WTC11 (cell line): Measurements from ENCODE around the gene FUT2.

Experiments used
- CREB1 ChIP-seq: sonication (generic); formaldehyde crosslinking; IDR thresholded peaks from 2 replicates; pipeline ENCODE4 v1.8.0; 2023; ENCODE audit warnings: mild to moderate bottlenecking, missing genetic modification reagents
- CTCF ChIP-seq: fragments of 200-600 bp; IDR thresholded peaks from 2 replicates; pipeline ENCODE4 v1.8.0; 2022; ENCODE audit warnings: antibody characterized with exemption
- TCF7 ChIP-seq: sonication (generic); formaldehyde crosslinking; IDR thresholded peaks from 2 replicates; pipeline ENCODE4 v1.8.0; 2022; ENCODE audit warnings: mild to moderate bottlenecking, low read depth, missing genetic modification reagents, moderate library complexity
- ZNF219 ChIP-seq: sonication (generic); formaldehyde crosslinking; IDR thresholded peaks from 2 replicates; pipeline ENCODE4 v1.8.0; 2023; ENCODE audit warnings: missing genetic modification reagents, mild to moderate bottlenecking, borderline replicate concordance
- ZNF263 ChIP-seq: sonication (generic); formaldehyde crosslinking; IDR thresholded peaks from 2 replicates; pipeline ENCODE4 v1.8.1; 2022; ENCODE audit warnings: low read depth, mild to moderate bottlenecking, moderate library complexity, missing genetic modification reagents
- TF ChIP-seq, protein P1 (sequence below): sonication (generic); formaldehyde crosslinking; IDR thresholded peaks from 2 replicates; pipeline ENCODE4 v1.8.0; 2022; ENCODE audit warnings: missing genetic modification reagents
- TF ChIP-seq, protein P2 (sequence below): fragments of 250-450 bp; sonication (Bioruptor Pico); IDR thresholded peaks from 2 replicates; pipeline ENCODE4 v1.9.0; 2021; ENCODE audit warnings: mild to moderate bottlenecking
- TF ChIP-seq, protein P3 (sequence below): sonication (generic); formaldehyde crosslinking; IDR thresholded peaks from 2 replicates; pipeline ENCODE4 v1.8.1; 2022; ENCODE audit warnings: low read depth, missing genetic modification reagents, borderline replicate concordance
- TF ChIP-seq, protein P4 (sequence below): sonication (generic); formaldehyde crosslinking; conservative IDR thresholded peaks from 2 replicates; pipeline ENCODE4 v1.8.1; 2022; ENCODE audit warnings: mild to moderate bottlenecking, missing genetic modification reagents

DNA sequence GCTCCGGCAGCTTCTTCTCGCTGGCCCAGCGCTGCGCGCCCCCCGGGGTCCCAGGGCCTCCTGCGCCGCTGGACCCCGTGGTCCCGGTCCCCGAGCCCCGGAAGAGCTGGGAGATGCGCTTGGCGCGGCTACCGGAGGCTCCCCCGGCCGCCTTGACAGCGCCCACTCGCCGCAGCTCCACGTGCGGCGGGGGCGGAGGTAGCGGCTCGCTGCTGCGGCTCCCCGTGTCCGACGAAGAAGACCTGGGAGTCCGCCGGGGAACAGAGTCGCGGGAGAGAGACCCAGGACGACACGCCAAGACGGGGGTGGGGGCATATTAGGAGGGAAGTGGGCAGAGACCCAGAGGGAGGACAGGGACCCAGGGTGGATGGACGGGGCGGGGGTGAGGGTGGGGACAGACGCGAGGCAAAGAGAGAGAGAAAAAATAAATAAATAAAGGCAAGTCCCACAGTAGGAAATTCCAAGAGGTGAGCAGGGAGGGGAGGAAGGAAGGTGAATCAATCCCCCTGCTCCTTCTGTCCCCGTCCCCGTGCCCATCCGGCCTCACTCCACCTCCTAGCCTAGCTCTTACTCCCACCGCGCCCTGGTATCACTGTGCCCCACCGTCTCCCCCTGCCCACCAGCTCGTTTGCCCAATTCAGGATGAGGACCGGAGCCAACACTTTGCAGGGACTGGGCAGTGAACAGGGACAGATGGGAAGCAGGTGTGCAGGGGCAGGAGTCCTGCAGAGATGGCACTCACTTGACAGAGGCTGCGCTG is 43.8 kb downstream of the FUT2 start:
- TF ChIP-seq ZNF219: no peak
- TF ChIP-seq CTCF: no peak
- no peak for TF ChIP-seq TCF7 (CRISPR knock-in tag)
- TF ChIP-seq, protein P1, sequence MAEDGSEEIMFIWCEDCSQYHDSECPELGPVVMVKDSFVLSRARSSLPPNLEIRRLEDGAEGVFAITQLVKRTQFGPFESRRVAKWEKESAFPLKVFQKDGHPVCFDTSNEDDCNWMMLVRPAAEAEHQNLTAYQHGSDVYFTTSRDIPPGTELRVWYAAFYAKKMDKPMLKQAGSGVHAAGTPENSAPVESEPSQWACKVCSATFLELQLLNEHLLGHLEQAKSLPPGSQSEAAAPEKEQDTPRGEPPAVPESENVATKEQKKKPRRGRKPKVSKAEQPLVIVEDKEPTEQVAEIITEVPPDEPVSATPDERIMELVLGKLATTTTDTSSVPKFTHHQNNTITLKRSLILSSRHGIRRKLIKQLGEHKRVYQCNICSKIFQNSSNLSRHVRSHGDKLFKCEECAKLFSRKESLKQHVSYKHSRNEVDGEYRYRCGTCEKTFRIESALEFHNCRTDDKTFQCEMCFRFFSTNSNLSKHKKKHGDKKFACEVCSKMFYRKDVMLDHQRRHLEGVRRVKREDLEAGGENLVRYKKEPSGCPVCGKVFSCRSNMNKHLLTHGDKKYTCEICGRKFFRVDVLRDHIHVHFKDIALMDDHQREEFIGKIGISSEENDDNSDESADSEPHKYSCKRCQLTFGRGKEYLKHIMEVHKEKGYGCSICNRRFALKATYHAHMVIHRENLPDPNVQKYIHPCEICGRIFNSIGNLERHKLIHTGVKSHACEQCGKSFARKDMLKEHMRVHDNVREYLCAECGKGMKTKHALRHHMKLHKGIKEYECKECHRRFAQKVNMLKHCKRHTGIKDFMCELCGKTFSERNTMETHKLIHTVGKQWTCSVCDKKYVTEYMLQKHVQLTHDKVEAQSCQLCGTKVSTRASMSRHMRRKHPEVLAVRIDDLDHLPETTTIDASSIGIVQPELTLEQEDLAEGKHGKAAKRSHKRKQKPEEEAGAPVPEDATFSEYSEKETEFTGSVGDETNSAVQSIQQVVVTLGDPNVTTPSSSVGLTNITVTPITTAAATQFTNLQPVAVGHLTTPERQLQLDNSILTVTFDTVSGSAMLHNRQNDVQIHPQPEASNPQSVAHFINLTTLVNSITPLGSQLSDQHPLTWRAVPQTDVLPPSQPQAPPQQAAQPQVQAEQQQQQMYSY (CRISPR knock-in tag): no peak
- TF ChIP-seq, protein P2, sequence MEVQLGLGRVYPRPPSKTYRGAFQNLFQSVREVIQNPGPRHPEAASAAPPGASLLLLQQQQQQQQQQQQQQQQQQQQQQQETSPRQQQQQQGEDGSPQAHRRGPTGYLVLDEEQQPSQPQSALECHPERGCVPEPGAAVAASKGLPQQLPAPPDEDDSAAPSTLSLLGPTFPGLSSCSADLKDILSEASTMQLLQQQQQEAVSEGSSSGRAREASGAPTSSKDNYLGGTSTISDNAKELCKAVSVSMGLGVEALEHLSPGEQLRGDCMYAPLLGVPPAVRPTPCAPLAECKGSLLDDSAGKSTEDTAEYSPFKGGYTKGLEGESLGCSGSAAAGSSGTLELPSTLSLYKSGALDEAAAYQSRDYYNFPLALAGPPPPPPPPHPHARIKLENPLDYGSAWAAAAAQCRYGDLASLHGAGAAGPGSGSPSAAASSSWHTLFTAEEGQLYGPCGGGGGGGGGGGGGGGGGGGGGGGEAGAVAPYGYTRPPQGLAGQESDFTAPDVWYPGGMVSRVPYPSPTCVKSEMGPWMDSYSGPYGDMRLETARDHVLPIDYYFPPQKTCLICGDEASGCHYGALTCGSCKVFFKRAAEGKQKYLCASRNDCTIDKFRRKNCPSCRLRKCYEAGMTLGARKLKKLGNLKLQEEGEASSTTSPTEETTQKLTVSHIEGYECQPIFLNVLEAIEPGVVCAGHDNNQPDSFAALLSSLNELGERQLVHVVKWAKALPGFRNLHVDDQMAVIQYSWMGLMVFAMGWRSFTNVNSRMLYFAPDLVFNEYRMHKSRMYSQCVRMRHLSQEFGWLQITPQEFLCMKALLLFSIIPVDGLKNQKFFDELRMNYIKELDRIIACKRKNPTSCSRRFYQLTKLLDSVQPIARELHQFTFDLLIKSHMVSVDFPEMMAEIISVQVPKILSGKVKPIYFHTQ (CRISPR knock-in tag): no peak
- no peak for TF ChIP-seq ZNF263 (CRISPR knock-in tag)
- TF ChIP-seq, protein P3, sequence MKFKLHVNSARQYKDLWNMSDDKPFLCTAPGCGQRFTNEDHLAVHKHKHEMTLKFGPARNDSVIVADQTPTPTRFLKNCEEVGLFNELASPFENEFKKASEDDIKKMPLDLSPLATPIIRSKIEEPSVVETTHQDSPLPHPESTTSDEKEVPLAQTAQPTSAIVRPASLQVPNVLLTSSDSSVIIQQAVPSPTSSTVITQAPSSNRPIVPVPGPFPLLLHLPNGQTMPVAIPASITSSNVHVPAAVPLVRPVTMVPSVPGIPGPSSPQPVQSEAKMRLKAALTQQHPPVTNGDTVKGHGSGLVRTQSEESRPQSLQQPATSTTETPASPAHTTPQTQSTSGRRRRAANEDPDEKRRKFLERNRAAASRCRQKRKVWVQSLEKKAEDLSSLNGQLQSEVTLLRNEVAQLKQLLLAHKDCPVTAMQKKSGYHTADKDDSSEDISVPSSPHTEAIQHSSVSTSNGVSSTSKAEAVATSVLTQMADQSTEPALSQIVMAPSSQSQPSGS (CRISPR knock-in tag): no peak
- TF ChIP-seq, protein P4, sequence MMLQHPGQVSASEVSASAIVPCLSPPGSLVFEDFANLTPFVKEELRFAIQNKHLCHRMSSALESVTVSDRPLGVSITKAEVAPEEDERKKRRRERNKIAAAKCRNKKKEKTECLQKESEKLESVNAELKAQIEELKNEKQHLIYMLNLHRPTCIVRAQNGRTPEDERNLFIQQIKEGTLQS (CRISPR knock-in tag): no peak
- no peak for TF ChIP-seq CREB1 (CRISPR knock-in tag)
